ENCODE measurements around the gene CDR2L. TPM values are rescaled to one million over a fixed set of nuclear protein-coding genes. Genes with fewer than 3 reads are reported as not detected.
"Not testable (repeated sequence)": the region's sequence is repeated elsewhere in the genome, so short reads cannot be mapped to it uniquely, and the experiment has no call there.

The CDR2L gene
- total RNA-seq, 4 donors from 2014 or later = 8.5 to 23.2 (median 10.1) TPM

DNA sequence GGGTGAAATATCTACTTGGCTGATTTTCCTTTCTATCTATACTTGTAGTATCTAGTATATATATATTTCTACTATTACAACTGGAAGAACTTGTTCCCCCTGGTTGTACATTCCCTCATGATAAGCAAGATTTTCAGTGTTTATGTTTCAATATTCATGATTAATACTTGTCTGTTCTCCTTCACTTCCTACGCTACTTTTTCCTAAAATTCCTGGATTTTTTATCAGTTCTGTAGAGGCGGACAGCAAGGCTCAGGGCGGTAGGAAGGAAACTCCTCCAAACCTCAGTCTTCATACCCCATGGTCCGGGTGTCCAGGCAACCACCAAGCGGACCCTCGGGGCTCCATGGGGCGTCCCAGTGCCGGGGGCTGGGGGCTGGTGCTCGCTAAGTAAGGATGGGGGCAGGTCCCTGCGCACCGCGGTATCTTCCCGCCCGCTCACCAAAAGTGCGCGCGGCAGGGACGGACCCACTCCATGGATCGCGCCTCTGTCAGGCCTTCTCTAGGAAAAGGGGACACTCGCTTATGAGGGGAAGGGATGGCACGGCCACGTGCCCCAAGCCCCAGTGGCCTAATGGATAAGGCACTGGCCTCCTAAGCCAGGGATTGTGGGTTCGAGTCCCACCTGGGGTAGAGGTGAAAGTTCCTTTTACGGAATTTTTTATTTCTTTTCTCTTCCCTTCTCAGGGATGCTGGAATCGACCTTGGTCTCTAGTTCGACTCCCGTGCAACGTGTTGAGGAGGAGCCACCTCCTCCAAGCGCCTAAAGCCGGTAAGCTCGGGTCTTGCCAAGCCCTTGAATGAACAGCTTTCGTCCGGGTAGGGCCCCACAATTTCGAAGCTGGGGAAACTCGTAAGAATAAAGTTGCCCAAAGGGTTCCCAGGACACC is 46.2 kb downstream of the CDR2L start:
- peak; percentile 88 for DNase-seq (ENCODE audit: low spot score)
- peak; percentile 63 for ATAC-seq (ENCODE audit: low FRiP score)
- TF ChIP-seq, protein P1, sequence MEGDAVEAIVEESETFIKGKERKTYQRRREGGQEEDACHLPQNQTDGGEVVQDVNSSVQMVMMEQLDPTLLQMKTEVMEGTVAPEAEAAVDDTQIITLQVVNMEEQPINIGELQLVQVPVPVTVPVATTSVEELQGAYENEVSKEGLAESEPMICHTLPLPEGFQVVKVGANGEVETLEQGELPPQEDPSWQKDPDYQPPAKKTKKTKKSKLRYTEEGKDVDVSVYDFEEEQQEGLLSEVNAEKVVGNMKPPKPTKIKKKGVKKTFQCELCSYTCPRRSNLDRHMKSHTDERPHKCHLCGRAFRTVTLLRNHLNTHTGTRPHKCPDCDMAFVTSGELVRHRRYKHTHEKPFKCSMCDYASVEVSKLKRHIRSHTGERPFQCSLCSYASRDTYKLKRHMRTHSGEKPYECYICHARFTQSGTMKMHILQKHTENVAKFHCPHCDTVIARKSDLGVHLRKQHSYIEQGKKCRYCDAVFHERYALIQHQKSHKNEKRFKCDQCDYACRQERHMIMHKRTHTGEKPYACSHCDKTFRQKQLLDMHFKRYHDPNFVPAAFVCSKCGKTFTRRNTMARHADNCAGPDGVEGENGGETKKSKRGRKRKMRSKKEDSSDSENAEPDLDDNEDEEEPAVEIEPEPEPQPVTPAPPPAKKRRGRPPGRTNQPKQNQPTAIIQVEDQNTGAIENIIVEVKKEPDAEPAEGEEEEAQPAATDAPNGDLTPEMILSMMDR (IDR thresholded peaks at IDR 0.05) = no peak

DNA sequence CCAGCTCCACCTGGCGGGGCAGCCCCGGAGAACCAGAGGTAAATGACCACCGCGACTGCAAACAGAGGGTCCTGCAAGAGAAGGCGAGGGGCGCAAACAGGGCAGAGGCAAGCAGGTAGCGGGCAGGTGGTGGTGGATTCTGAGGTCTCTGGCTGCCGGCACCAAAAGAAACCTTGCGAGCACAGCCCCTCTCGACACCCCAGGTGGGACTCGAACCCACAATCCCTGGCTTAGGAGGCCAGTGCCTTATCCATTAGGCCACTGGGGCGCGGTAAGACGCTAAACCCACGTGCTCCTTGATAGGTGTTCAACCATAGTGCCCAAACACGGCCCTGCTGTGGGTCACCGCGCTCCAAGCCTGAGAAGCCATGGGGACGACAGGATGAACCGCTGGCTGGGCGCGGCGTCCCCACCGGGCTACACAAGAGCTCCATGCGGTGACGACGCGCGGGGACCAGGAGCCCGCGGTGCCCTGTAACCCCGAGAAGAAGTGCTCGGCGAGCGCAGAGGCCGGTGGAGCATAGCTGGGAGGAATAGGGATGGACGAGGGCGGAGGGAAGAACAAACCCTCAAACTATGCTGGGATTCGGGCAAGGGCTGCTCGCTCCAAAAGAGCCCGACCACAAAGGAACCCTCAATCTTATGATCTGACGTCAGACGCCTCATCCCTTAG is 46.9 kb downstream of the CDR2L start:
- peak; percentile 64 for ATAC-seq (ENCODE audit: low FRiP score)
- TF ChIP-seq, protein P1 (IDR thresholded peaks at IDR 0.05) = no peak

DNA sequence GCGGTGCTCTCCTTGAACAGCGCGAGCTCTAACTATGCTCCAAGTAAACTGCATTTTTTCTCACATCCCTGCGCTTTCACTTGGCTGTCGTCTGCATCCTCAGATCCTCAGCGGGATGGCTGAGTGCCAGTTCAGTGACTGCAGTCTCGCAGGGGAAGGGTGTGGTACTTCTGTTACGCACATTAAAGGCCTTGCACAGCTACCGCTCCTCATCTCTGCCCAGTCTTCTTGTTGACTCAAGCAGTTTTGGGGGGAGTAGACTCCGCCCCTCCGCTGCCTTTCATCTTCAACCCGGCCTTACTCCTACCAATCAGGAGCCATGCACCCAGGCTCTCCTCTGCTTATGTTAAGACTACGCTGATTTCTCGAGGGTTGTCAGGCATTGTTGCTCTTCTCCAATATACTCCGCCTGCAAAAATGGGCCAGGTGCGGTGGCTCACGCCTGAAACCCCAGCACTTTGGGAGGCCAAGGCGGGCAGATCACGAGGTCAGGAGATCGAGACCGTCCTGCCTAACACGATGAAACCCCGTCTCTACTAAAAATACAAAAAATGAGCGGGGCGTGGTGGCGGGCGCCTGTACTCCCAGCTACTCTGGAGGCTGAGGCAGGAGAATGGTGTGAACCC is 49.3 kb downstream of the CDR2L start:
- ATAC-seq (ENCODE audit: low FRiP score) = no peak
- TF ChIP-seq, protein P1 (IDR thresholded peaks at IDR 0.05) = no peak
- peak; percentile 78 for DNase-seq (ENCODE audit: low spot score)

More for the DNA sequence above, 46.9 kb downstream of the CDR2L start:
- DNase-seq (ENCODE audit: low spot score) = peak; percentile 86

DNA sequence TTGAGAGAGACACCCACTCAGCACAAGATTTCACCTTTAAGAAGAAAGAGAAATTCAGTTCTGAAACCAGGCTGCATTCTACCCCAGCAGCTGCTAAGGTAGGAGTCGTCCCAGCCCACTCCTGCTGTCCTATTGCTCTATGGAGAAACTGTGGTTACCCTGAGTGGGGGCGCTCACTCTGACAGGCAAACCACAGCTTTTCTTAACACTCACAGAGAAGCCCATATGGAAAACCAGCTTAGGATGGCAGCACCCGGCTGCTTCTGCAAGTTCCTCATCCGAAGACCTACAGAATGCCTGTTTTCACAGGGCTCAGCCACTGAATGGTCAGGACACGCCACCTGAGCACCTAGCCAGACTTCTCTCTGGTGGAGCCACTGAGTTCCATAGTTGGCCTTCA is 51.8 kb downstream of the CDR2L start:
- ATAC-seq (ENCODE audit: low FRiP score) (no peak), DNase-seq (ENCODE audit: low spot score) (no peak)
- TF ChIP-seq, protein P1 (IDR thresholded peaks at IDR 0.05) = no peak

DNA sequence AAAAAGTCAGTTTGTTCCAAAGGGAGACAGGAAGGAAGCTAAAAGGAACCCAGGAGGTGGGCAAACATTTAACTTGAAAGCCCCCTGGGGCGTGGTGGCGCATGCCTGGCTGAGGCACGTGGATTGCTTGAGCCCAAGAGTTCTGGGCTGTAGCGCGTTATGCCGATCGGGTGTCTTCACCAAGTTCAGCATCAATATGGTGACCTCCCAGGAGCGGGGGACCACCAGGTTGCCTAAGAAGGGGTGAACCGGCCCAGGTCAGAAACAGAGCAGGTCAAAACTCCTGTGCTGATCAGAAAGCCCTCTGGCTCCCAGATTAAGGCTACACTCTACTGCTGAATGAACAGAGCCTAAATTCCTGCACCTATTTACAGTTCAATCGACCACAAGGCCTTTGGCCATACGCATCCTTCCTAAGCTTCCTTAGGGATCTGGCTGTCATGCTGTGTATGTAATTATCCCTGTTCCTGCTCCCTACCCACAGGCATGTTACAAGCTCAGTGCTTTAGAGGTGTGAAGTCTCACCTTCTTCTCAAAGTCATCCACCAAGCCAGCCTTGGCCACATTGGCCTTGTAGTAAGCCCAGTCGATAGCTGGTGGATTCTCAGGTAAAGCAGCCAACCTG is 54.3 kb downstream of the CDR2L start:
- TF ChIP-seq, protein P1 (IDR thresholded peaks at IDR 0.05) = no peak
- no peak for ATAC-seq (ENCODE audit: low FRiP score)
- DNase-seq (ENCODE audit: low spot score) = no peak

DNA sequence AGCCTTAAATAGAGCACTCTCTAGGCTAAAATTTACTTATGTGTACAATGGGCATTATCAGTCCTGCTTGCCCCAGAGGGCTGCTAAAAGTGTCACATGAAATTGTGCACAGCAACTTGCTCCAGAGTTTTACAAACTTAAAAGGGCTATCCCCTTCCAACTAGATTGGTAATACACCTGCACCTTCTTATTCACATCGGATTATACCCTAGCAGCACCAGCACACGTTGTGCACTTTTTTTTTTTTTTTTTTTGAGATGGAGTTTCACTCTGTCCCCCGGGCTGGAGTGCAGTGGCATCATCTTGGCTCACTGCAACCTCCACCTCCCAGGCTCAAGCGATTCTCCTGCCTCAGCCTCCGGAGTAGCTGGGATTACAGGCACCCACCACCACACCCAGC is 56.4 kb downstream of the CDR2L start:
- ATAC-seq (ENCODE audit: low FRiP score); DNase-seq (ENCODE audit: low spot score): not testable (repeated sequence)

DNA sequence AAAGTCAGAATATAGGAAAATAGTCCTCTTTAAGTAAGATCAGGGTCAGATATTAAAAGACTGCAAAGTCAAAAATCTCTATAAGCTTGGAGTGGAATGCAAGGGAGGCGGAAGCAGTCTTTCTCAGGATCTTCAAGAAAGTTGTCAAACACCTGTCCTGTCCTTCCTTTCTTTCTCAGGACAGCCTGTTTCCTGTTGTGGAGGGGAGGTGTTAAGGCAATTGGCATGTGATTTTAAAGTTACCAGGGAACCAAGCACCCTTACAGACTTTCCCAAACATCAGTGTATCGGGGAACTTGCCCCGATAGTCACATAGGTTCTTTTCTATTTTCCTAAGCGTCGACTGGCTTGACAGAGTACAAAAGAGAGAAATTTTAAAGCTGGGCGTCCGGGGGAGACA is 57.3 kb downstream of the CDR2L start:
- ATAC-seq (ENCODE audit: low FRiP score) = no peak
- TF ChIP-seq, protein P1 (IDR thresholded peaks at IDR 0.05) = no peak
- DNase-seq (ENCODE audit: low spot score) = no peak

DNA sequence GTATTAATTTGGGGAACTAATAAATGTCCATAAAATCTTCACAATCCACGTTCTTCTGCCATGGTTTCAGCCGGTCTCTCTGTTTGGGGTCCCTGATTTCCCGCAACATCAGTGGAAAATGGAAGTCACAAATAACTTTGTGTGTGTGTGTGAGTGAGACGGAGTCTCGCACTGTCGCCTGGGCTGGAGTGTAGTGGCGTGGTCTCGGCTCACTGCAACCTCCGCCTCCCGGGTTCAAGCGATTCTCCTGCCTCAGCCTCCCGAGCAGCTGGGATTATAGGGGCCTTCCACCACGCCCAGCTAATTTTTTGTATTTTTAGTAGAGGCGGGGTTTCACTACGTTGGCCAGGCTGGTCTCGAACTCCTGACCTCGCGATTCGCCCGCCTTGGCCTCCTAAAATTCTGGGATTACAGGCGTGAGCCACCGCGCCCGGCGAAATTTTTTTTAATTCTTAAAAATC is 58.5 kb downstream of the CDR2L start:
- not testable (repeated sequence) for ATAC-seq (ENCODE audit: low FRiP score); DNase-seq (ENCODE audit: low spot score)

All from omental fat pad (tissue), 4 donors.